Keratinocyte (primary cell): ENCODE data around the gene SYNE2. TPM values are rescaled to one million over a fixed set of nuclear protein-coding genes. Genes with fewer than 3 reads are reported as not detected.

ENCODE experiments used
- DNase-seq: peaks from one replicate; pipeline ENCODE4 v3.0.0-alpha.2; 2011; ENCODE audit warnings: low read depth, missing footprints, low spot score
- FAIRE-seq: peaks from 2 replicates; lab custom pipeline; 2011; peaks lifted over from hg19 to GRCh38; lab: Jason Lieb, UNC
- H2AFZ ChIP-seq: 2 replicates; pipeline ENCODE4 v1.6.0; 2012; ENCODE audit warnings: low read length, control low read depth, inconsistent platforms; ENCODE audit not compliant: control insufficient read depth
- H3K27ac ChIP-seq: 2 replicates; pipeline ENCODE4 v1.5.1; 2011; ENCODE audit warnings: low read length; ENCODE audit not compliant: control insufficient read depth, insufficient read depth
- H3K27me3 ChIP-seq: 3 replicates; pipeline ENCODE4 v1.6.0; 2011; ENCODE audit warnings: low read length; ENCODE audit not compliant: control insufficient read depth, insufficient read depth; ENCODE audit errors: extremely low read depth
- H3K36me3 ChIP-seq, 2 experiments: 2 replicates in 1 of 2; 3 replicates in 1 of 2; pipeline ENCODE4 v1.5.1; 2011; ENCODE audit warnings: low read length in 2 of 2, mild to moderate bottlenecking in 1 of 2; ENCODE audit not compliant: control insufficient read depth in 2 of 2, insufficient read depth in 2 of 2; ENCODE audit errors: extremely low read depth in 1 of 2
- H3K4me1 ChIP-seq: 3 replicates; pipeline ENCODE4 v1.5.1; 2011; ENCODE audit warnings: low read length; ENCODE audit not compliant: control insufficient read depth, insufficient read depth; ENCODE audit errors: extremely low read depth
- H3K4me2 ChIP-seq: 3 replicates; pipeline ENCODE4 v1.6.0; 2011; ENCODE audit warnings: low read depth, low read length; ENCODE audit not compliant: control insufficient read depth, insufficient read depth; ENCODE audit errors: extremely low read depth
- H3K4me3 ChIP-seq, 3 experiments: fragments of 200-600 bp in 1 of 3; sonication (generic) in 1 of 3; 2 replicates in 2 of 3; 3 replicates in 1 of 3; pipeline ENCODE4 v1.5.1; 2011 to 2016; ENCODE audit warnings: low read length in 3 of 3, mild to moderate bottlenecking in 3 of 3, control low read depth in 2 of 3, inconsistent platforms in 1 of 3, low read depth in 1 of 3, mixed read lengths in 1 of 3, mixed run types in 1 of 3, moderate library complexity in 1 of 3; ENCODE audit not compliant: control insufficient read depth in 2 of 3, insufficient read depth in 2 of 3; ENCODE audit errors: extremely low read depth in 1 of 3
- H3K79me2 ChIP-seq: 2 replicates; pipeline ENCODE4 v1.6.0; 2012; ENCODE audit warnings: low read length; ENCODE audit not compliant: control insufficient read depth, insufficient read depth
- H3K9ac ChIP-seq: 3 replicates; pipeline ENCODE4 v1.6.0; 2011; ENCODE audit warnings: low read length; ENCODE audit not compliant: control insufficient read depth, insufficient read depth; ENCODE audit errors: extremely low read depth
- H3K9me1 ChIP-seq: 3 replicates; pipeline ENCODE4 v1.6.0; 2011; ENCODE audit warnings: low read length; ENCODE audit not compliant: control insufficient read depth, insufficient read depth; ENCODE audit errors: extremely low read depth
- H3K9me3 ChIP-seq: 2 replicates; pipeline ENCODE4 v1.5.1; 2012; ENCODE audit warnings: low read depth, low read length; ENCODE audit not compliant: control insufficient read depth
- H4K20me1 ChIP-seq: 3 replicates; pipeline ENCODE4 v1.6.0; 2011; ENCODE audit warnings: low read length; ENCODE audit not compliant: control insufficient read depth, insufficient read depth; ENCODE audit errors: extremely low read depth
- CTCF ChIP-seq, 3 experiments: IDR thresholded peaks in 1 of 3; conservative IDR thresholded peaks in 1 of 3; optimal IDR thresholded peaks in 1 of 3; 2 replicates in 2 of 3; 3 replicates in 1 of 3; pipeline versions ENCODE3 to v1.5.1; 2011; ENCODE audit warnings: low read length in 3 of 3, mild to moderate bottlenecking in 3 of 3, moderate library complexity in 2 of 3, control low read depth in 1 of 3, inconsistent platforms in 1 of 3; ENCODE audit not compliant: insufficient read depth in 2 of 3; ENCODE audit errors: extremely low read depth in 1 of 3
- EZH2 ChIP-seq: IDR thresholded peaks from one replicate; pipeline ENCODE4 v1.6.1; 2012; ENCODE audit warnings: inconsistent platforms, mild to moderate bottlenecking, low read length, moderate library complexity
- dilution Hi-C: fragments of 300-500 bp; cut with MboI; formaldehyde crosslinking; loops from one replicate; pipeline ENCODE4 v1.7.0; 2020; ENCODE audit warnings: low sequenced_read_pairs; ENCODE audit not compliant: extremely low pct_ligation_motif_present
- polyA plus RNA-seq, 5 experiments: library from polyadenylated mRNA; depleted of rRNA in 3 of 5; stranded (reverse) in 3 of 5; stranded (forward) in 1 of 5; unstranded in 1 of 5; fragments of >200 nt; gene quantifications; 1 replicate in 1 of 5; 2 replicates in 3 of 5; 3 replicates in 1 of 5; pipeline versions ENCODE4 v1.2.1 to v1.2.3, GENCODE V29; 2011 to 2012; ENCODE audit warnings: missing spikeins in 2 of 5, low read depth in 1 of 5, low replicate concordance in 1 of 5

SYNE2 gene
- polyA plus RNA-seq, 1 donor (not counting 4 experiments of a cell fraction or from before 2014, with no cell fraction given): 9.9 TPM

- no peaks in the 10 kb centered on the region for H4K20me1 ChIP-seq
- no peak for TF ChIP-seq CTCF (optimal IDR thresholded peaks at IDR 0.05 in 1 of 3, IDR thresholded peaks at IDR 0.05 in 1 of 3, conservative IDR thresholded peaks at IDR 0.05 in 1 of 3; ENCODE audit: extremely low read depth in 1 of 3, insufficient read depth in 2 of 3, low read length in 3 of 3)
- TF ChIP-seq EZH2: no peak
- no peaks in the 10 kb centered on the region for H3K9me3 ChIP-seq
- H3K9me1 ChIP-seq: no peaks in the 10 kb centered on the region
- no peaks in the 10 kb centered on the region for H3K27me3 ChIP-seq
- no peaks in the 10 kb centered on the region for H3K4me1 ChIP-seq
- H3K36me3 ChIP-seq: peaks cover 2 to 3% of the 10 kb centered on the region in 2 experiments
- H3K4me3 ChIP-seq: no peak overlapping the region
- H3K9ac ChIP-seq: no peak overlapping the region
- DNase-seq (no peak), FAIRE-seq (no peak)
- no peak overlapping the region for H3K4me2 ChIP-seq
- H2AFZ ChIP-seq: no peak overlapping the region
- H3K79me2 ChIP-seq: no peaks in the 10 kb centered on the region
- no peak overlapping the region for H3K27ac ChIP-seq
- dilution Hi-C loops: no loop called here
These were observed 153.0 kb downstream of the SYNE2 start for GRCh38 chr14:64005822-64006221.

DNA sequence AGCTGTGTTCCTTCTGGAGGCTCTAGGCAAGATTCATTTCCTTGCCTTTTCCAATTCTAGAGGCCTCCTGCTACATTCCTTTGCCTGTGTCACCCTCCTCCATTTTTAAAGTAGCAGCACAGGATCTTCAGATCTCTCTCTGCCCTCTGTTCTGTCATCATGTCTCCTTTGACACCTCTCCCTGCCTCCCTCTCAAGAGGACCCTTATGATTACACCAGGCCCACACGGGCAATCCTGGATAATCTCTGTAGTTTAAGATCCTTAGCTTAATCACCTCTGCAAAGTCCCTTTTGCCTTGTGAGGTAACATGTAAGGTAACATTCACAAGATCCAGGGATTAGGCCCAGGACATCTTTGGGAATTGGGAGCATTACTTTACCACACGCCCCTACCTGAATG lies 155.2 kb downstream of the SYNE2 start:
- dilution Hi-C loops: no loop called here
- Histone ChIP-seq H3K79me2 (no peaks in the 10 kb centered on the region), H2AFZ (no peak overlapping the region), H3K9ac (no peak overlapping the region), H3K4me1 (no peaks in the 10 kb centered on the region), H3K27me3 (no peaks in the 10 kb centered on the region), H3K9me3 (no peaks in the 10 kb centered on the region), H3K4me2 (no peak overlapping the region), H3K27ac (no peak overlapping the region), H3K9me1 (no peaks in the 10 kb centered on the region), H3K36me3 (peaks cover 2 to 3% of the 10 kb centered on the region in 2 experiments), H3K4me3 (no peak overlapping the region), H4K20me1 (no peaks in the 10 kb centered on the region)
- TF ChIP-seq EZH2 (no peak), CTCF (optimal IDR thresholded peaks at IDR 0.05 in 1 of 3, IDR thresholded peaks at IDR 0.05 in 1 of 3, conservative IDR thresholded peaks at IDR 0.05 in 1 of 3; ENCODE audit: extremely low read depth in 1 of 3, insufficient read depth in 2 of 3, low read length in 3 of 3) (no peak)
- FAIRE-seq: no peak
- DNase-seq: no peak
